HepG2 (cell line): Measurements from ENCODE around the gene SNX10. TPM values are rescaled to one million over a fixed set of nuclear protein-coding genes. Genes with fewer than 3 reads are reported as not detected.

ENCODE experiments used
- AGO2 ChIP-seq: fragments of 200-400 bp; formaldehyde crosslinking; optimal IDR thresholded peaks from 2 replicates; pipeline ENCODE3; 2017; ENCODE audit warnings: mild to moderate bottlenecking, low read depth, low read length, moderate library complexity
- BCL3 ChIP-seq: sonication (generic); formaldehyde crosslinking; IDR thresholded peaks from 2 replicates; pipeline ENCODE4 v1.5.1; 2020; ENCODE audit warnings: mild to moderate bottlenecking, missing genetic modification reagents, moderate library complexity
- DMTF1 ChIP-seq: sonication (generic); formaldehyde crosslinking; IDR thresholded peaks from 2 replicates; pipeline ENCODE4 v1.4.0; 2020; ENCODE audit warnings: mild to moderate bottlenecking, missing genetic modification reagents
- KMT2A ChIP-seq: sonication (generic); formaldehyde crosslinking; IDR thresholded peaks from 2 replicates; pipeline ENCODE4 v1.4.0; 2020; ENCODE audit warnings: missing genetic modification reagents
- MAX ChIP-seq: IDR thresholded peaks from 2 replicates; pipeline ENCODE4 v1.6.1; 2012; ENCODE audit warnings: inconsistent platforms
- NAIF1 ChIP-seq: sonication (generic); formaldehyde crosslinking; IDR thresholded peaks from 2 replicates; pipeline ENCODE4 v1.5.0; 2020; ENCODE audit warnings: mild to moderate bottlenecking, missing genetic modification reagents, borderline replicate concordance
- NR2C2 ChIP-seq: sonication (generic); formaldehyde crosslinking; IDR thresholded peaks from 2 replicates; pipeline ENCODE4 v1.4.0; 2020; ENCODE audit warnings: missing genetic modification reagents, mild to moderate bottlenecking, moderate library complexity, borderline replicate concordance
- PAWR ChIP-seq: sonication (generic); formaldehyde crosslinking; IDR thresholded peaks from 2 replicates; pipeline ENCODE4 v1.4.0; 2020; ENCODE audit warnings: missing genetic modification reagents, mild to moderate bottlenecking, borderline replicate concordance
- ZNF318 ChIP-seq: sonication (generic); formaldehyde crosslinking; IDR thresholded peaks from 2 replicates; pipeline ENCODE4 v1.4.0; 2020; ENCODE audit warnings: mild to moderate bottlenecking, missing genetic modification reagents
- ZNF362 ChIP-seq: sonication (generic); formaldehyde crosslinking; IDR thresholded peaks from 2 replicates; pipeline ENCODE4 v1.4.0; 2020; ENCODE audit warnings: missing genetic modification reagents, mild to moderate bottlenecking, borderline replicate concordance
- ZNF790 ChIP-seq: sonication (generic); formaldehyde crosslinking; IDR thresholded peaks from 2 replicates; pipeline ENCODE4 v1.8.0; 2022; ENCODE audit warnings: missing genetic modification reagents, mild to moderate bottlenecking, borderline replicate concordance
- polyA plus RNA-seq, 8 experiments: library from polyadenylated mRNA; depleted of rRNA in 3 of 8; stranded (reverse) in 7 of 8; unstranded in 1 of 8; fragments of >200 nt; fragmentation: Illumina TruSeq in 4 of 8; extraction: Trizol in 4 of 8; gene quantifications; 2 replicates each; pipeline versions ENCODE4 v1.2.1 to v1.2.3, GENCODE V29; 2011 to 2016; ENCODE audit warnings: low read depth in 4 of 8, missing spikeins in 1 of 8, mixed read lengths in 1 of 8; ENCODE audit not compliant: insufficient read depth in 1 of 8
- total RNA-seq, 5 experiments: library from RNA; depleted of rRNA; stranded (reverse); fragments of >200 nt; fragmentation: Illumina TruSeq; extraction: Trizol; gene quantifications; 2 replicates each; pipeline ENCODE4 v1.2.3, GENCODE V29; 2016; ENCODE audit warnings: low read depth in 1 of 5

The SNX10 gene
- total and polyA plus RNA-seq, 2 of the 13 experiments (the other 11 are each of a cell fraction or from before 2014, with no cell fraction given): 26.0 to 27.6 TPM

GRCh38 chr7:26376175-26376917 is 84.7 kb downstream of the SNX10 start (continued):
- TF ChIP-seq ZNF318 (CRISPR knock-in tag) (0 out of 2 replicates have a peak, but pooled peaks have one; percentile 70), ZNF362 (CRISPR knock-in tag) (peak; percentile 85; the same call in 1 of the 2 replicates), MAX (peak; percentile 70), NR2C2 (CRISPR knock-in tag) (no peak), DMTF1 (CRISPR knock-in tag) (peak; percentile 88; the same call in 1 of the 2 replicates), AGO2 (peak; percentile 78), PAWR (CRISPR knock-in tag) (0 out of 2 replicates have a peak, but pooled peaks have one; percentile 62), ZNF790 (CRISPR knock-in tag) (peak; percentile 59; the same call in 1 of the 2 replicates), BCL3 (CRISPR knock-in tag) (peak; percentile 72; the same call in 1 of the 2 replicates), KMT2A (CRISPR knock-in tag) (peak; percentile 50; the same call in 1 of the 2 replicates), NAIF1 (CRISPR knock-in tag) (peak; percentile 89; the same call in 1 of the 2 replicates)
